GM21576 (cell line): ENCODE results near the gene LATS2.

Experiments used
- ATAC-seq: cut with Tn5 transposase; IDR thresholded peaks from one replicate; pipeline ENCODE4 v1.9.1; 2021; ENCODE audit warnings: mild to moderate bottlenecking, moderate library complexity; ENCODE audit not compliant: unreplicated experiment

The LATS2 gene

DNA sequence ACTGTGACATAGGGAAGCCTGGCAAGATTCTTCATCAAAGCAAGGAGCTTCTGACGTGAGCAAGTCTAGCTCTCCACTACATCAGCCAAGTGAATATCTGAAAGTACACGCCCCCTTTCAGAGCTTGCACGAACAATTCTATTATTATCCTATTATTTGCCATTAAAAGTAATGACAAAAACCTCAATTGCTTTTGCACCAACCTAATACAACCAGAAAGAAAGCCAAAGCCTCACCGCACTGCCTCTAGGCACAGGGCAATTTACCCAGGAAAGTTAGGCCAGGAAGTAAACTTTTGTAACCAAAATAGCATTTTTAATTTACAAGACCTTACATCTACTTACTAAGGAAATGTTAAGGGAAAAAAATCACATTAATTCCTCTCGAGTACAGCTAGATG lies 41.2 kb downstream of the LATS2 start:
- ATAC-seq = no peak

GRCh38 chr13:21018220-21018619 lies 43.2 kb downstream of the LATS2 start:
- no peak for ATAC-seq

GRCh38 chr13:21016487-21016886 lies 44.9 kb downstream of the LATS2 start:
- ATAC-seq = no peak

GRCh38 chr13:21015284-21015683 lies 46.1 kb downstream of the LATS2 start:
- ATAC-seq = no peak

GRCh38 chr13:21014502-21015170 lies 46.8 kb downstream of the LATS2 start:
- ATAC-seq = no peak

DNA sequence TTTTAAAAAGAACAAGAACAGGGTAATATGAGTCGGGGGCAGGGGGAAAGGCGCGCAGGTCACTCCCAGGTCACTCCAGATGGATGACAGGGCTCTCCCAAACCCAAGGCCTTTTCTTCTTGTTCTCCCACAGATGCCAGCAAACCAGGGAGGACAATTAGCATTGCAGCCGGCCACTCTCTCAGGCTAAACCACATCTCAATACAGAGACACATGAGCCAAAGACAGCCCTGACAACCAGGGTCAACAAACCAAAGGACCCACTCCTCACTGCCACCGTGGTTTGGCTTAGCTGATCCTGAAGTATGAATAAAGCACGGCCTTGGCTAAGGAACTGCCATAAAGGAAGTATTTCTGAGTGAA lies 47.3 kb downstream of the LATS2 start:
- ATAC-seq = no peak

GRCh38 chr13:21013682-21014038 lies 47.7 kb downstream of the LATS2 start:
- ATAC-seq = no peak

- no peak for ATAC-seq
Observed at GRCh38 chr13:21012841-21013681, 48.3 kb downstream of the LATS2 start.

GRCh38 chr13:21012211-21012610 lies 49.2 kb downstream of the LATS2 start:
- ATAC-seq = no peak

DNA sequence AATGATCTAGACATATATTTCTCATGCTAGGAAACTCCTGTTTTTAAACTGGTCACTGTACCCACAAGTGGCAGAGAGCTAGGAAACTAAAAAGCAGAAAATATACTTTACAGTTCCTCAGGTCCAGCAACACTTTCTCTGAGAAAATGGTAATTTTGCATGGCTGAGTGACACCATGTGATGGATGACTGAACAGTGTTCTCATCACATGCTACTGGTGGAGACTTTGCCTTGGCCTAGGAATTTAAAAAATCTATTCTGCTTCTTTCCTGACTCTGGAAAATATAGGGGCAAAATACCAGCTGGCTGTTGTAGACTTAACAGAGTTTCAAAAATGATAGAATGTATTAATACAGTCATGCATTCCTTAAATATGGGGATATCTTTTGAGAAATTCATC lies 50.0 kb downstream of the LATS2 start:
- no peak for ATAC-seq

- ATAC-seq = no peak
Observed at GRCh38 chr13:21010621-21011020, 50.8 kb downstream of the LATS2 start.

- no peak for ATAC-seq
Observed at GRCh38 chr13:21009036-21009435, 52.4 kb downstream of the LATS2 start.

GRCh38 chr13:21008026-21008425 lies 53.4 kb downstream of the LATS2 start:
- ATAC-seq = no peak

- no peak for ATAC-seq
Observed at GRCh38 chr13:21006141-21007005, 55.0 kb downstream of the LATS2 start.

GRCh38 chr13:21005193-21005592 lies 56.2 kb downstream of the LATS2 start:
- ATAC-seq = no peak

DNA sequence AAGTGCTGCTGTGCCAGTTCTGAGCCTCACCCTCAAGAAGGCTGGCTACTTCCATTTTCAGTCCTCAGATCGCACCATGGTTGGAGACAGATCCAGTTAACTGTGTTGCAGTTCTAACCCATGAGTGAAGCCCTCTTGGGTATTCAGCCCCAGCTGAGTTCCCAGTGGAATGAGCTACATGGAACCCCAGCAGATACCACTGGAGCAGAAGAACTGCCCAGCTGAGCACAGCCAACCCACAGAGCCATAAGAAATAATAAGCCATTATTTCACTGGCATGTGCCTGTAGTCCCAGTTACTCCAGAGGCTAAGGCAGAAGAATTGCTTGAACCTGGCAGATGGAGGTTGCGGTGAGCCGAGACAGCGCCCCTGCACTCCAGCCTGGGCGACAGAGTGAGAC lies 59.9 kb downstream of the LATS2 start:
- ATAC-seq = no peak

DNA sequence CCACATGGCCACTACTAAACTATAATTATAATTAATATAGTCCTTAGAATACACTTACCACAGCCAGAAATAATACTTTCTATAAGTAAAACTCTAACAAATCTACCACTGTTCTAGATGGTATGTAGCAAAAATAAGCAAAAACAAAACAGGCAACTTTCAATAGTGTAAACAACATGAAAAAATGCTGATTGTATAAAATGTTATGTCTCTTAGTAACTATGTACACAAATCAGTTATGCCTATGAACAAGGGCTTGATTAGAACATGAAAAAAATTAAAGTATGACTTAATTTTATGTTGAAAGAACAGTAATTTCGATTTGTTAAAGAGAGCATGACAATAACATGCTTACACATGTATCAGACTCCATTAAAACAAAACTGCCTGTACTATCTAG lies 60.7 kb downstream of the LATS2 start:
- ATAC-seq = no peak

DNA sequence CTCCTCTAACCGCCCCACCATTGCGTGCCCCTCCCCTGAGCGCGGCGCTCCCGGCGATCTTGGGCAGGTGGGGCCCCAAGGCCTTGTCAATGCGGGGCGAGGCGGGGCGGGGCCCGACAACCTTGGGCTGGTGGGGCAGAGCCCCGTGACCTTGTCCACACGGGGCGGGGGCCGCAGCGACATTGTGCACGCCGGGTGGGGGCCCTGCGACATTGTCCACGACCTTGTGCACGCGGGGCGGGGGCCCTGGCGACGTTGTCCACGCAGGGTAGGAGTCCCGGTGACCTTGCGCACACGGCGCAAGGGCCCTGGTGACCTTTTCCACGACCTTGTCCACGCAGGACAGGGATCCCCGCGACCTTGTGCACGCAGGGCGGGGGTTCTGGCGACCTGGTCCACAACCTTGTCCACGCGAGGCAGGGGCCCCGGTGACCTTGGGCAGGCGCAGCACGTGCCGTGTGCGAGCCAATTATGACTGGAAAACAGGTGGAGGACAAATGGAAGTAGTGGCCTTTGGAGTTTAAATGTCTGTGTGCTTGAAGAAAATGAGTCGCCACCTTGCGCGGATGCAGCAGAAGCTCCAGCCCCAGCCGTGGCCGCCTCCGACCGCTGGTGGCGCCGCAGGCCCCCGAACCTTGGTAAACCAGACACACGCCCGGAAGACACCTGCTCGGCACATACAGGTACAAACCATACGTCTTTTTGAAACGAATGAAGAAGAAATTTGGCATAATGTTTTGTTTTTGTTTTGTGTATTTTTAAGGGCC lies 62.6 kb downstream of the LATS2 start:
- no peak for ATAC-seq

DNA sequence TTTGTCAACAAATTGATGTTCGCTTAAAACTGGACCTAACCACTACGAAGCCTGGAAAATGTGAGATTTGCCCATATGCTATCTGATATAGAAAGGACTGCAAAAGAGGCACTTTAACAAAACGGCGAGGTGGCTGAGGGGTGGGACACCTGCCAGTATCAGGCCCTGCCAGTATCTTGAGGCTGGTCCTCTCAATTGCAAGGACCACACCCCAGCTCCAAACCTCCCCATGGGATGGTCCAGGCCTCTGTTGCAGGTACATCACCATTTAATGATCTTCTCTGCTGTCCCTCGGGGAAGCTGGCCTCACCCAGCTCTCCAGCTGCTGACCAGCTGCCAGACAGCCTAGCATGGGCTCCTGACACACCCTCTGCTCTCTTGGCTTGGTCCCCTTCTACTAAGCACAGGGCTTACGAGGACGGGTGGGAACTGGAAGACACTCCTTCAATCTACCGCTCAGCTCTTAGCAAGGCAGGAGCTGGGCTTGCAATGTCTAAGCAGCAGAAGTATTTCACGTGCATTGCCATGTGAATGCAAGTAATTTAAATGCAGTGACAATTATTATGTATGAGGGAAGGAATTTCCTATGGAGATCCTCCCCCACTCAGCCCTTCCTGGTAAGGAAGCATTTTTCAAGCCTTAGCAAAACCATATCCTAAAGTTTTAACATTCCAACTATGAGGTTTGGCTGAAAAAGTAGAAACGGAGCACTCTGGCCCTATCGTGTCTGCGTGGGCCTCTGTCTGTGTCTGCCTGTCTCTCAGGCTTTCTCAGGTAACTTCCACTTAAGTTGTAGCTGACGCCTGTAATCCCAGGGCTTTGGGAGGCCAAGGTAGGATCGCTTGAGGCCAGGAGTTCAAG lies 63.9 kb downstream of the LATS2 start:
- no peak for ATAC-seq

DNA sequence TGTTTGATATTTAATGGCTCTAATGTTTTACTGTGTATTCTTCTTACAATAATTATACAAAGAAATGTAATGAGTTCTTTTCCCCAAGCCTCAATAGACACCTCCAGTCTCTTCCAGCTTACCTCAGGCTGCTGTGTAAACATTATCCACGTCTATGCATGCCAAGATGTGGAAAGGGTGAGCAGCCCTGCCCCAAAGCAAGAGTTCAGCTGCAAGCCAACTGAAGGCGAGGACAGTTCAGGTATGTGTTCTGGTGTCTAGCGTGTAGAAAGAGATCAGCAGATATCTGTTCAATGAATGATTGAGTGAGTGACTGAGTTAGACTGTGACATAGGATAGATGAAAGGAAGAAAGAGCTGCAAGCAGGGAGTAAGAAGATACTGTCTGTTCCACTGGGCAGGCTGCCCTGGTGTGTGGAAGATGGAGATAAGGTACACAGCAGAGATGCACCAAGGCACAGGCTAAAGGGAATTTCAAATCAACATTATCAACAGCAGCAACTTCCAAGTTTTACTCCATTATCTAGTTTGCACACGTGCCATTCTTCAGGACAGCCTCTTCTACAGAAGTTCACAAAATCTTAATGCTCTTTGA lies 66.0 kb downstream of the LATS2 start:
- no peak for ATAC-seq
